22Rv1 (cell line): ENCODE measurements around the gene SULT1A3.
"Not testable (repeated sequence)": the region's sequence is repeated elsewhere in the genome, so short reads cannot be mapped to it uniquely, and the experiment has no call there.

Experiments
- ZFX ChIP-seq: fragments of 450-650 bp; IDR thresholded peaks from 2 replicates; pipeline ENCODE4 v1.6.1; 2017; ENCODE audit warnings: antibody characterized with exemption, borderline replicate concordance
- TF ChIP-seq, protein P1 (sequence below): fragments of 450-650 bp; IDR thresholded peaks from 2 replicates; pipeline ENCODE4 v1.5.1; 2017; ENCODE audit warnings: mild to moderate bottlenecking

DNA sequence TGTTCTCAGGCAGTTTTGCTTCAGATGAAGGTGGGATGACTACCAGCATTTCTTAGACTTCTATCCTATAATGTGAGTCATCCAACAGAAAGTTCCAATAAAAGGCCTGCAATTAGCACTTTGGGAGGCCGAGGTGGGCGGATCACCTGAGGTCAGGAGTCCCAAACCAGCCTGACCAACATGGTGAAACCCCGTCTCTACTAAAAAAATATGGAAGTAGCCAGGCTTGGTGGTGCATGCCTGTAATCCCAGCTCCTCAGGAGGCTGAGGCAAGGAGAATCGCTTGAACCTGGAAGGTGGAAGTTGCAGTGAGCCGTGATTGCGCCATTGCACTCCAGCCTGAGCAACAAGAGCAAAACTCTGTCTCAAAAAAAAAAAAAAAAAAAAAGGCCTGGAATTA lies 22.2 kb upstream of the SULT1A3 start:
- TF ChIP-seq, protein P1, sequence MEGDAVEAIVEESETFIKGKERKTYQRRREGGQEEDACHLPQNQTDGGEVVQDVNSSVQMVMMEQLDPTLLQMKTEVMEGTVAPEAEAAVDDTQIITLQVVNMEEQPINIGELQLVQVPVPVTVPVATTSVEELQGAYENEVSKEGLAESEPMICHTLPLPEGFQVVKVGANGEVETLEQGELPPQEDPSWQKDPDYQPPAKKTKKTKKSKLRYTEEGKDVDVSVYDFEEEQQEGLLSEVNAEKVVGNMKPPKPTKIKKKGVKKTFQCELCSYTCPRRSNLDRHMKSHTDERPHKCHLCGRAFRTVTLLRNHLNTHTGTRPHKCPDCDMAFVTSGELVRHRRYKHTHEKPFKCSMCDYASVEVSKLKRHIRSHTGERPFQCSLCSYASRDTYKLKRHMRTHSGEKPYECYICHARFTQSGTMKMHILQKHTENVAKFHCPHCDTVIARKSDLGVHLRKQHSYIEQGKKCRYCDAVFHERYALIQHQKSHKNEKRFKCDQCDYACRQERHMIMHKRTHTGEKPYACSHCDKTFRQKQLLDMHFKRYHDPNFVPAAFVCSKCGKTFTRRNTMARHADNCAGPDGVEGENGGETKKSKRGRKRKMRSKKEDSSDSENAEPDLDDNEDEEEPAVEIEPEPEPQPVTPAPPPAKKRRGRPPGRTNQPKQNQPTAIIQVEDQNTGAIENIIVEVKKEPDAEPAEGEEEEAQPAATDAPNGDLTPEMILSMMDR = not testable (repeated sequence)
- not testable (repeated sequence) for TF ChIP-seq ZFX
